Sigmoid colon (tissue), 4 donors: Measurements from ENCODE around the gene MAS1L.

ENCODE experiments used
- EP300 ChIP-seq, 4 donors: sonication (generic); formaldehyde crosslinking; IDR thresholded peaks; one replicate each; pipeline ENCODE4 v1.6.1; 2017; ENCODE audit warnings: antibody characterized with exemption in 4 of 4
- TF ChIP-seq, protein P1 (sequence below), 4 experiments: fragments of 450-650 bp in 3 of 4; fragments of 200-600 bp in 1 of 4; IDR thresholded peaks; one replicate each; pipeline ENCODE4 v1.5.1; 2016 to 2019; ENCODE audit warnings: antibody characterized with exemption in 4 of 4, mild to moderate bottlenecking in 3 of 4, moderate library complexity in 2 of 4

DNA sequence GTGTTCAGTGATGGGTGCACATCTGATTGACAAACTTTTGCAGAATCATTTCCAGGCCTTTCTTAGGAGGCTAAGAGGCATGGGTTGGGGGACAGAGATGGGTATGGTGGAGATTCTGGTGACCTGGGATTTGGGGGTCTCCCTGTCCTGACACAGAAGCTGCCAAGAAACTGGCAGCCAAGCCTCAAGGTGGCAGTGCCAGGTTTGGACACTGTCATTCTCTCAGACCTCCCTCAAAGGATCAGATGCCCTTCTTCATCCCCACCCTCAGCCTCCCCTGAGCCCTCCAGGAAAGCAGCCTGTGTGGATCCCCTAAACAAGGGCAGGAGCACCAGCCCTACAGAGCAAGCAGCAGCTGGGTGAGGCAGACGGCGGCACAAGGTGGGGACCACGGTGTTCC, 18.1 kb upstream of the MAS1L start:
- no peak for TF ChIP-seq EP300 (IDR thresholded peaks at IDR 0.05)
- TF ChIP-seq, protein P1, sequence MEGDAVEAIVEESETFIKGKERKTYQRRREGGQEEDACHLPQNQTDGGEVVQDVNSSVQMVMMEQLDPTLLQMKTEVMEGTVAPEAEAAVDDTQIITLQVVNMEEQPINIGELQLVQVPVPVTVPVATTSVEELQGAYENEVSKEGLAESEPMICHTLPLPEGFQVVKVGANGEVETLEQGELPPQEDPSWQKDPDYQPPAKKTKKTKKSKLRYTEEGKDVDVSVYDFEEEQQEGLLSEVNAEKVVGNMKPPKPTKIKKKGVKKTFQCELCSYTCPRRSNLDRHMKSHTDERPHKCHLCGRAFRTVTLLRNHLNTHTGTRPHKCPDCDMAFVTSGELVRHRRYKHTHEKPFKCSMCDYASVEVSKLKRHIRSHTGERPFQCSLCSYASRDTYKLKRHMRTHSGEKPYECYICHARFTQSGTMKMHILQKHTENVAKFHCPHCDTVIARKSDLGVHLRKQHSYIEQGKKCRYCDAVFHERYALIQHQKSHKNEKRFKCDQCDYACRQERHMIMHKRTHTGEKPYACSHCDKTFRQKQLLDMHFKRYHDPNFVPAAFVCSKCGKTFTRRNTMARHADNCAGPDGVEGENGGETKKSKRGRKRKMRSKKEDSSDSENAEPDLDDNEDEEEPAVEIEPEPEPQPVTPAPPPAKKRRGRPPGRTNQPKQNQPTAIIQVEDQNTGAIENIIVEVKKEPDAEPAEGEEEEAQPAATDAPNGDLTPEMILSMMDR (IDR thresholded peaks at IDR 0.05) = no peak
